ENCODE data around the gene DAGLA.
"Not testable (repeated sequence)": the region's sequence is repeated elsewhere in the genome, so short reads cannot be mapped to it uniquely, and the experiment has no call there.

The DAGLA gene

GRCh38 chr11:61650781-61651571 is 29.2 kb upstream of the DAGLA start:
- no peaks in the 10 kb centered on the region for H3K9me3 ChIP-seq (ENCODE audit: low read length)
- no peak overlapping the region for H3K4me3 ChIP-seq (ENCODE audit: low read depth in 1 of 2, low read length in 2 of 2)
- H3K9ac ChIP-seq (ENCODE audit: low read length): no peak overlapping the region
- no peaks in the 10 kb centered on the region for H3K27me3 ChIP-seq (ENCODE audit: control insufficient read depth in 1 of 2, insufficient read depth in 2 of 2, low read length in 2 of 2)
- H3K4me1 ChIP-seq (ENCODE audit: insufficient read depth, low read length): no peaks in the 10 kb centered on the region
- H3K27ac ChIP-seq (ENCODE audit: low read depth, low read length): no peak overlapping the region
- H3K36me3 ChIP-seq (ENCODE audit: insufficient read depth, low read length): no peaks in the 10 kb centered on the region

GRCh38 chr11:61652135-61652534 is 28.1 kb upstream of the DAGLA start:
- H3K36me3 ChIP-seq (ENCODE audit: insufficient read depth, low read length): no peaks in the 10 kb centered on the region
- H3K4me3 ChIP-seq (ENCODE audit: low read depth in 1 of 2, low read length in 2 of 2): no peak overlapping the region
- no peak overlapping the region for H3K27ac ChIP-seq (ENCODE audit: low read depth, low read length)
- H3K9ac ChIP-seq (ENCODE audit: low read length): no peak overlapping the region
- no peaks in the 10 kb centered on the region for H3K9me3 ChIP-seq (ENCODE audit: low read length)
- no peaks in the 10 kb centered on the region for H3K4me1 ChIP-seq (ENCODE audit: insufficient read depth, low read length)
- no peaks in the 10 kb centered on the region for H3K27me3 ChIP-seq (ENCODE audit: control insufficient read depth in 1 of 2, insufficient read depth in 2 of 2, low read length in 2 of 2)

- no peaks in the 10 kb centered on the region for H3K27me3 ChIP-seq (ENCODE audit: control insufficient read depth in 1 of 2, insufficient read depth in 2 of 2, low read length in 2 of 2)
- no peak overlapping the region for H3K27ac ChIP-seq (ENCODE audit: low read depth, low read length)
- H3K36me3 ChIP-seq (ENCODE audit: insufficient read depth, low read length): no peaks in the 10 kb centered on the region
- H3K9ac ChIP-seq (ENCODE audit: low read length): no peak overlapping the region
- H3K4me1 ChIP-seq (ENCODE audit: insufficient read depth, low read length): no peaks in the 10 kb centered on the region
- H3K9me3 ChIP-seq (ENCODE audit: low read length): no peaks in the 10 kb centered on the region
- H3K4me3 ChIP-seq (ENCODE audit: low read depth in 1 of 2, low read length in 2 of 2): no peak overlapping the region
Measured at GRCh38 chr11:61654397-61654829, 25.8 kb upstream of the DAGLA start.

GRCh38 chr11:61655266-61656159 is 24.7 kb upstream of the DAGLA start:
- H3K27me3 ChIP-seq (ENCODE audit: control insufficient read depth in 1 of 2, insufficient read depth in 2 of 2, low read length in 2 of 2); H3K4me1 ChIP-seq (ENCODE audit: insufficient read depth, low read length); H3K27ac ChIP-seq (ENCODE audit: low read depth, low read length); H3K36me3 ChIP-seq (ENCODE audit: insufficient read depth, low read length); H3K9me3 ChIP-seq (ENCODE audit: low read length); H3K4me3 ChIP-seq (ENCODE audit: low read depth in 1 of 2, low read length in 2 of 2); H3K9ac ChIP-seq (ENCODE audit: low read length): not testable (repeated sequence)

GRCh38 chr11:61656347-61657077 is 23.7 kb upstream of the DAGLA start:
- Histone ChIP-seq H3K27ac (ENCODE audit: low read depth, low read length) (no peak overlapping the region), H3K9me3 (ENCODE audit: low read length) (no peaks in the 10 kb centered on the region), H3K9ac (ENCODE audit: low read length) (no peak overlapping the region), H3K4me1 (ENCODE audit: insufficient read depth, low read length) (no peaks in the 10 kb centered on the region), H3K4me3 (ENCODE audit: low read depth in 1 of 2, low read length in 2 of 2) (no peak overlapping the region), H3K36me3 (ENCODE audit: insufficient read depth, low read length) (no peaks in the 10 kb centered on the region), H3K27me3 (ENCODE audit: control insufficient read depth in 1 of 2, insufficient read depth in 2 of 2, low read length in 2 of 2) (no peaks in the 10 kb centered on the region)

GRCh38 chr11:61657566-61658290 is 22.5 kb upstream of the DAGLA start:
- H3K9me3 ChIP-seq (ENCODE audit: low read length): no peaks in the 10 kb centered on the region
- H3K4me3 ChIP-seq (ENCODE audit: low read depth in 1 of 2, low read length in 2 of 2): no peak overlapping the region
- no peaks in the 10 kb centered on the region for H3K36me3 ChIP-seq (ENCODE audit: insufficient read depth, low read length)
- H3K27ac ChIP-seq (ENCODE audit: low read depth, low read length): no peak overlapping the region
- H3K4me1 ChIP-seq (ENCODE audit: insufficient read depth, low read length): no peaks in the 10 kb centered on the region
- H3K27me3 ChIP-seq (ENCODE audit: control insufficient read depth in 1 of 2, insufficient read depth in 2 of 2, low read length in 2 of 2): no peaks in the 10 kb centered on the region
- no peak overlapping the region for H3K9ac ChIP-seq (ENCODE audit: low read length)

GRCh38 chr11:61659413-61660196 is 20.6 kb upstream of the DAGLA start:
- no peak overlapping the region for H3K9ac ChIP-seq (ENCODE audit: low read length)
- no peaks in the 10 kb centered on the region for H3K9me3 ChIP-seq (ENCODE audit: low read length)
- no peaks in the 10 kb centered on the region for H3K27me3 ChIP-seq (ENCODE audit: control insufficient read depth in 1 of 2, insufficient read depth in 2 of 2, low read length in 2 of 2)
- no peaks in the 10 kb centered on the region for H3K36me3 ChIP-seq (ENCODE audit: insufficient read depth, low read length)
- H3K4me1 ChIP-seq (ENCODE audit: insufficient read depth, low read length): no peaks in the 10 kb centered on the region
- H3K27ac ChIP-seq (ENCODE audit: low read depth, low read length): no peak overlapping the region
- no peak overlapping the region for H3K4me3 ChIP-seq (ENCODE audit: low read depth in 1 of 2, low read length in 2 of 2)

GRCh38 chr11:61660997-61661396 is 19.2 kb upstream of the DAGLA start:
- H3K9me3 ChIP-seq (ENCODE audit: low read length); H3K36me3 ChIP-seq (ENCODE audit: insufficient read depth, low read length); H3K27ac ChIP-seq (ENCODE audit: low read depth, low read length); H3K4me3 ChIP-seq (ENCODE audit: low read depth in 1 of 2, low read length in 2 of 2); H3K9ac ChIP-seq (ENCODE audit: low read length); H3K4me1 ChIP-seq (ENCODE audit: insufficient read depth, low read length); H3K27me3 ChIP-seq (ENCODE audit: control insufficient read depth in 1 of 2, insufficient read depth in 2 of 2, low read length in 2 of 2): not testable (repeated sequence)

GRCh38 chr11:61666684-61667297 is 13.4 kb upstream of the DAGLA start:
- H3K4me3 ChIP-seq (ENCODE audit: low read depth in 1 of 2, low read length in 2 of 2): no peak overlapping the region
- no peaks in the 10 kb centered on the region for H3K36me3 ChIP-seq (ENCODE audit: insufficient read depth, low read length)
- no peaks in the 10 kb centered on the region for H3K4me1 ChIP-seq (ENCODE audit: insufficient read depth, low read length)
- no peak overlapping the region for H3K27ac ChIP-seq (ENCODE audit: low read depth, low read length)
- H3K9me3 ChIP-seq (ENCODE audit: low read length): no peaks in the 10 kb centered on the region
- H3K27me3 ChIP-seq (ENCODE audit: control insufficient read depth in 1 of 2, insufficient read depth in 2 of 2, low read length in 2 of 2): no peaks in the 10 kb centered on the region
- no peak overlapping the region for H3K9ac ChIP-seq (ENCODE audit: low read length)

- Histone ChIP-seq H3K9me3 (ENCODE audit: low read length) (no peaks in the 10 kb centered on the region), H3K36me3 (ENCODE audit: insufficient read depth, low read length) (no peaks in the 10 kb centered on the region), H3K27ac (ENCODE audit: low read depth, low read length) (no peak overlapping the region), H3K9ac (ENCODE audit: low read length) (no peak overlapping the region), H3K27me3 (ENCODE audit: control insufficient read depth in 1 of 2, insufficient read depth in 2 of 2, low read length in 2 of 2) (no peaks in the 10 kb centered on the region), H3K4me1 (ENCODE audit: insufficient read depth, low read length) (no peaks in the 10 kb centered on the region), H3K4me3 (ENCODE audit: low read depth in 1 of 2, low read length in 2 of 2) (no peak overlapping the region)
Measured at GRCh38 chr11:61667684-61668305, 12.4 kb upstream of the DAGLA start.

All from muscle layer of colon (tissue), 2 donors.